Endometrial microvascular endothelial cells (primary cell): ENCODE measurements around the gene IL32. TPM values are rescaled to one million over a fixed set of nuclear protein-coding genes. Genes with fewer than 3 reads are reported as not detected.

Source experiments
- in situ Hi-C: cut with HindIII; loops from 2 replicates; pipeline ENCODE4 v1.10.0; 2017; ENCODE audit warnings: low sequenced_read_pairs, low pct_unique_long_range_greater_than_20kb; ENCODE audit errors: inconsistent ontology term
- total RNA-seq: library from RNA; depleted of rRNA; stranded (reverse); fragments of >200 nt; gene quantifications from one replicate; pipeline ENCODE4 v1.2.3, GENCODE V29; 2015; ENCODE audit errors: inconsistent ontology term

The IL32 gene
- total RNA-seq, 1 donor from 2014 or later: 364 TPM

GRCh38 chr16:3084491-3084890, 19.1 kb downstream of the IL32 start:
- in situ Hi-C loops: no loop called here

- in situ Hi-C loops: no loop called here
Observed at GRCh38 chr16:3084969-3085670, 19.7 kb downstream of the IL32 start.

GRCh38 chr16:3085868-3086595, 20.6 kb downstream of the IL32 start:
- in situ Hi-C loops: no loop called here

GRCh38 chr16:3086596-3087242, 21.3 kb downstream of the IL32 start:
- in situ Hi-C loops: no loop called here

- in situ Hi-C loops: no loop called here
Observed at GRCh38 chr16:3087243-3088235, 22.1 kb downstream of the IL32 start.

GRCh38 chr16:3088450-3088849, 23.0 kb downstream of the IL32 start:
- in situ Hi-C loops: no loop called here

GRCh38 chr16:3088925-3089716, 23.7 kb downstream of the IL32 start:
- in situ Hi-C loops: no loop called here

GRCh38 chr16:3089717-3090592, 24.5 kb downstream of the IL32 start:
- in situ Hi-C loops: no loop called here

- in situ Hi-C loops: no loop called here
Observed at GRCh38 chr16:3091551-3091950, 26.1 kb downstream of the IL32 start.

- in situ Hi-C loops: no loop called here
Observed at GRCh38 chr16:3092501-3092941, 27.1 kb downstream of the IL32 start.

- in situ Hi-C loops: no loop called here
Observed at GRCh38 chr16:3094289-3095027, 29.0 kb downstream of the IL32 start.

GRCh38 chr16:3095869-3096268, 30.4 kb downstream of the IL32 start:
- in situ Hi-C loops: no loop called here

GRCh38 chr16:3096362-3096761, 30.9 kb downstream of the IL32 start:
- in situ Hi-C loops: no loop called here

GRCh38 chr16:3097266-3097665, 31.8 kb downstream of the IL32 start:
- in situ Hi-C loops: no loop called here

- in situ Hi-C loops: no loop called here
Observed at GRCh38 chr16:3098459-3099394, 33.3 kb downstream of the IL32 start, which contains the start of gene ZSCAN10. ZSCAN10 (minus strand) TSS chr16:3099294; CDS start chr16:3092937, 6,357 bp downstream.

- in situ Hi-C loops: no loop called here
Observed at GRCh38 chr16:3099395-3099731, 33.9 kb downstream of the IL32 start.
